HCT116 (cell line): ENCODE results near the gene ZSWIM6. TPM values are rescaled to one million over a fixed set of nuclear protein-coding genes. Genes with fewer than 3 reads are reported as not detected.

Experiments used
- ATAC-seq: fragments of 200-7000 bp; cut with Tn5 transposase; 2 replicates; pipeline ENCODE4 v1.9.1; 2020; ENCODE audit warnings: mild to moderate bottlenecking, moderate library complexity
- BruUV-seq: library from RNA; stranded (reverse); fragments of 400-500 nt; replicated peaks from 2 replicates; lab custom pipeline; 2021; lab: Mats Ljungman, UMichigan
- CTCF ChIA-PET: fragments of 300-600 bp; sonication (Branson Sonifier 250); formaldehyde crosslinking; loops from one replicate; lab custom pipeline; 2021; ENCODE audit warnings: antibody characterized with exemption; lab: Charles Lee
- POLR2A ChIA-PET: fragments of 300-600, 350-600 bp; sonication (Branson Sonifier 250); formaldehyde crosslinking; loops from one replicate; lab custom pipeline; 2021; ENCODE audit warnings: antibody characterized with exemption; lab: Charles Lee
- RAD21 ChIA-PET, 2 experiments: fragments of 300-600 bp; sonication (Branson Sonifier 250); formaldehyde crosslinking; loops; one replicate each; lab custom pipeline; 2023; ENCODE audit warnings: low total read pairs in 2 of 2; ENCODE audit not compliant: uncharacterized antibody in 2 of 2, unreplicated experiment in 2 of 2, low non-redundant PET in 1 of 2; lab: Charles Lee
- DNase-seq: peaks from one replicate; pipeline ENCODE4 v3.0.0-alpha.2; 2010; ENCODE audit warnings: low read depth, low spot score
- H2AFZ ChIP-seq: fragments of 200-600 bp; shearing (Covaris generic), sonication (generic); 2 replicates; pipeline ENCODE4 v1.6.1; 2017; ENCODE audit warnings: low read depth, mixed run types, mixed read lengths, antibody characterized with exemption, low read length; ENCODE audit not compliant: poor library complexity, severe bottlenecking
- H3K27ac ChIP-seq: 2 replicates; pipeline ENCODE4 v1.5.1; 2012; ENCODE audit warnings: low read depth, low read length
- H3K27me3 ChIP-seq: fragments of 200-600 bp; sonication (generic); 2 replicates; pipeline ENCODE4 v1.6.1; 2016; ENCODE audit warnings: mixed run types, low read length, mixed read lengths; ENCODE audit not compliant: insufficient read depth
- H3K36me3 ChIP-seq, 2 experiments: fragments of 200-500 bp in 1 of 2; fragments of 200-600 bp in 1 of 2; sonication (Bioruptor generic) in 1 of 2; sonication (generic) in 1 of 2; 2 replicates each; pipeline versions ENCODE4 v1.5.1 to v1.6.1; 2014 to 2016; ENCODE audit warnings: low read length in 2 of 2, inconsistent platforms in 1 of 2, mixed read lengths in 1 of 2, mixed run types in 1 of 2; ENCODE audit not compliant: insufficient read depth in 2 of 2, control insufficient read depth in 1 of 2
- H3K4me1 ChIP-seq, 2 experiments: fragments of 200-600 bp in 1 of 2; sonication (generic) in 1 of 2; 2 replicates each; pipeline versions ENCODE4 v1.5.1 to v1.6.1; 2012 to 2017; ENCODE audit warnings: low read length in 2 of 2, inconsistent platforms in 1 of 2, mild to moderate bottlenecking in 1 of 2, mixed read lengths in 1 of 2, mixed run types in 1 of 2, moderate library complexity in 1 of 2; ENCODE audit not compliant: insufficient read depth in 2 of 2, control insufficient read depth in 1 of 2
- H3K4me2 ChIP-seq: fragments of 200-600 bp; sonication (generic); 2 replicates; pipeline ENCODE4 v1.6.1; 2017; ENCODE audit warnings: mixed run types, low read length, mixed read lengths
- H3K4me3 ChIP-seq, 2 experiments: fragments of 200-600 bp in 1 of 2; sonication (generic) in 1 of 2; replicated peaks in 1 of 2; 2 replicates each; pipeline ENCODE4 v1.5.1; 2011 to 2016; ENCODE audit warnings: low read length in 2 of 2, control low read depth in 1 of 2, low read depth in 1 of 2, mild to moderate bottlenecking in 1 of 2, mixed read lengths in 1 of 2, mixed run types in 1 of 2
- H3K79me2 ChIP-seq: fragments of 200-600 bp; sonication (generic); 2 replicates; pipeline ENCODE4 v1.6.1; 2017; ENCODE audit warnings: mild to moderate bottlenecking, mixed run types, low read length, moderate library complexity, mixed read lengths; ENCODE audit not compliant: insufficient read depth
- H3K9ac ChIP-seq: fragments of 200-600 bp; sonication (generic); 2 replicates; pipeline ENCODE4 v1.6.1; 2016; ENCODE audit warnings: low read length, mixed read lengths
- H3K9me2 ChIP-seq: fragments of 200-600 bp; sonication (generic), shearing (Covaris generic); 2 replicates; pipeline ENCODE4 v1.6.1; 2017; ENCODE audit warnings: mixed run types, mild to moderate bottlenecking, moderate library complexity; ENCODE audit not compliant: insufficient read depth
- H3K9me3 ChIP-seq, 2 experiments: fragments of 200-500 bp in 1 of 2; fragments of 200-600 bp in 1 of 2; sonication (Bioruptor generic) in 1 of 2; sonication (generic) in 1 of 2; 2 replicates each; pipeline ENCODE4 v1.6.1; 2014 to 2017; ENCODE audit warnings: low read length in 2 of 2, mixed read lengths in 2 of 2, inconsistent platforms in 1 of 2, low read depth in 1 of 2, mild to moderate bottlenecking in 1 of 2, mixed run types in 1 of 2, moderate library complexity in 1 of 2; ENCODE audit not compliant: control insufficient read depth in 1 of 2, insufficient read depth in 1 of 2
- H4K20me1 ChIP-seq: fragments of 200-600 bp; sonication (generic), shearing (Covaris generic); 2 replicates; pipeline ENCODE4 v1.6.1; 2017; ENCODE audit warnings: mixed run types, mild to moderate bottlenecking, moderate library complexity; ENCODE audit not compliant: insufficient read depth
- CBX3 ChIP-seq: IDR thresholded peaks from 2 replicates; pipeline ENCODE4 v1.6.1; 2012; ENCODE audit warnings: low read depth
- CEBPB ChIP-seq: IDR thresholded peaks from 2 replicates; pipeline ENCODE4 v1.6.1; 2012; ENCODE audit warnings: low read depth
- CTCF ChIP-seq, 3 experiments: fragments of 200-600 bp in 1 of 3; sonication (generic) in 1 of 3; IDR thresholded peaks in 2 of 3; conservative IDR thresholded peaks in 1 of 3; 2 replicates each; pipeline ENCODE4 v1.5.1; 2012 to 2017; ENCODE audit warnings: low read depth in 2 of 3, low read length in 2 of 3, antibody characterized with exemption in 1 of 3, borderline replicate concordance in 1 of 3, control low read depth in 1 of 3, mild to moderate bottlenecking in 1 of 3, mixed read lengths in 1 of 3, mixed run types in 1 of 3, moderate library complexity in 1 of 3; ENCODE audit not compliant: insufficient read depth in 1 of 3
- ELF1 ChIP-seq: IDR thresholded peaks from 2 replicates; pipeline ENCODE4 v1.6.1; 2012; ENCODE audit warnings: low read depth, borderline replicate concordance
- EZH2 ChIP-seq: fragments of 200-600 bp; sonication (generic); IDR thresholded peaks from 2 replicates; pipeline ENCODE4 v1.6.1; 2017; ENCODE audit warnings: antibody characterized with exemption, mixed run types
- EZH2phosphoT487 ChIP-seq: fragments of 200-600 bp; IDR thresholded peaks from 2 replicates; pipeline ENCODE4 v1.6.1; 2018; ENCODE audit warnings: antibody characterized with exemption, borderline replicate concordance
- FOSL1 ChIP-seq: IDR thresholded peaks from 2 replicates; pipeline ENCODE4 v1.6.1; 2012; ENCODE audit warnings: low read depth
- JUND ChIP-seq: IDR thresholded peaks from 2 replicates; pipeline ENCODE4 v1.6.1; 2012
- POLR2A ChIP-seq: IDR thresholded peaks from 2 replicates; pipeline ENCODE4 v1.7.0; 2011; ENCODE audit warnings: borderline replicate concordance; ENCODE audit not compliant: insufficient read depth, insufficient read length; ENCODE audit errors: extremely low read depth
- POLR2AphosphoS5 ChIP-seq: IDR thresholded peaks from 2 replicates; pipeline ENCODE4 v1.6.1; 2011; ENCODE audit warnings: mild to moderate bottlenecking, low read depth, low read length, moderate library complexity
- RAD21 ChIP-seq: IDR thresholded peaks from 2 replicates; pipeline ENCODE4 v1.6.1; 2012; ENCODE audit warnings: low read depth, mild to moderate bottlenecking
- REST ChIP-seq: IDR thresholded peaks from 2 replicates; pipeline ENCODE4 v1.6.1; 2012; ENCODE audit warnings: low read depth
- SIN3A ChIP-seq: IDR thresholded peaks from 2 replicates; pipeline ENCODE4 v1.6.1; 2012; ENCODE audit warnings: low read depth
- SP1 ChIP-seq: IDR thresholded peaks from 2 replicates; pipeline ENCODE4 v1.6.1; 2012; ENCODE audit warnings: low read depth
- SRF ChIP-seq: IDR thresholded peaks from 2 replicates; pipeline ENCODE4 v1.6.1; 2012; ENCODE audit warnings: low read depth
- TCF7L2 ChIP-seq: IDR thresholded peaks from 2 replicates; pipeline ENCODE4 v1.7.0; 2011; ENCODE audit warnings: borderline replicate concordance, inconsistent platforms; ENCODE audit not compliant: insufficient read depth, insufficient read length; ENCODE audit errors: extremely low read depth
- YY1 ChIP-seq: IDR thresholded peaks from 2 replicates; pipeline ENCODE4 v1.6.1; 2011; ENCODE audit warnings: low read length, low read depth, moderate library complexity, mild to moderate bottlenecking; ENCODE audit not compliant: insufficient replicate concordance; ENCODE audit errors: extremely low read depth
- ZFX ChIP-seq: fragments of 450-650 bp; IDR thresholded peaks from 2 replicates; pipeline ENCODE4 v1.6.1; 2017
- ZNF274 ChIP-seq: fragments of 200-500 bp; sonication (Bioruptor generic); IDR thresholded peaks from 2 replicates; pipeline ENCODE4 v1.6.1; 2014; ENCODE audit warnings: mild to moderate bottlenecking, low read depth, low read length, inconsistent platforms
- intact Hi-C: fragments of 100-400 bp; cut with micrococcal nuclease; formaldehyde crosslinking; loops from 2 replicates; pipeline ENCODE4 v1.10.0; 2022
- total RNA-seq: library from RNA; stranded (reverse); gene quantifications from one replicate; pipeline ENCODE4 v1.2.1, GENCODE V29; 2021; ENCODE audit not compliant: unreplicated experiment
- TF ChIP-seq, protein P1 (sequence below): IDR thresholded peaks from 2 replicates; pipeline ENCODE4 v1.6.1; 2011; ENCODE audit warnings: mild to moderate bottlenecking, low read length, moderate library complexity; ENCODE audit not compliant: insufficient replicate concordance; ENCODE audit errors: extremely low read depth

The ZSWIM6 gene
- total RNA-seq, 1 experiment from 2014 or later: 7.4 TPM

DNA sequence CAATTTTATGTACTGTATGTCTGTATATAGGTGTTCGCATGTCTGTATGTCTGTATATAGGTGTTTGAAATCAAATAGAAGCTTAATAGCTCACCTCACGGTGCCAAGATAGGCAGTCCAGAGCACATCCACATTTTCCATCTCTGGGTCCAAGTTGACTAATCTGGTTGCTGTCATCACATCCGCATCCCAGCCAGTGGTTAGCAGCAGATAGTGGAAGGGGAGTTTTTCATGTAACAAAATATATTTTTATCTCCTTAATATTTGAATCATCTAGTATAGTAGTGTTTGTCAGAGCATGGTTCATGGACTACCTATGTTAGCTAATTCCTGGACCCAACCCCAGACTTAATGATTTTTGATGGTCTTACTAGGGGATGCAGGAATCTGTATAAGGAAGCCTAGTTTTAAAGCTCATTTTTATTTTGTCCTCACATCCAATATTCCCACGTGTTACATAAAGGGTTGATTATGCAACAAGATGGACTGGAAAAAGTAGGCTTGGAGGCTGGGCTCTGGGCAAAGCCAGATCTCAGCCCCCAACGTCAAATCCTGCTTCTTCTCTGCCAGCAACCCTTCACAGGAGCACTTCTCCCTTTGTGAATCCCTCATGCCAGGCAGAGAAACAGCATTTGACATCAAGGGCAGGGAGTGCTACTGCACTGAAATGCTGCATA lies 219.7 kb downstream of the ZSWIM6 start:
- Histone ChIP-seq H3K4me1 (no peaks in the 10 kb centered on the region), H3K9ac (no peak overlapping the region), H3K27ac (no peak overlapping the region), H4K20me1 (no peaks in the 10 kb centered on the region), H3K36me3 (no peaks in the 10 kb centered on the region), H3K9me3 (no peaks in the 10 kb centered on the region), H2AFZ (no peak overlapping the region), H3K4me2 (no peak overlapping the region), H3K79me2 (no peaks in the 10 kb centered on the region), H3K9me2 (no peaks in the 10 kb centered on the region), H3K4me3 (no peak overlapping the region), H3K27me3 (no peaks in the 10 kb centered on the region)
- intact Hi-C loops: no loop called here
- DNase-seq: no peak
- POLR2A ChIA-PET: no interaction called here
- RAD21 ChIA-PET: no interaction called here
- BruUV-seq: no TSS peak
- no peak for ATAC-seq
- CTCF ChIA-PET: interaction anchor here (0.8 kb wide), 1 partner anchor 107 kb away, joined by 3 read pairs; no protein-coding TSS in a partner anchor
- TF ChIP-seq RAD21 (no peak), ZFX (no peak), EZH2phosphoT487 (no peak), CBX3 (no peak), SP1 (no peak), REST (no peak), POLR2AphosphoS5 (no peak), TCF7L2 (no peak), YY1 (no peak), EZH2 (no peak), CTCF (IDR thresholded peaks at IDR 0.05 in 2 of 3, conservative IDR thresholded peaks at IDR 0.05 in 1 of 3; ENCODE audit: borderline replicate concordance in 1 of 3, insufficient read depth in 1 of 3, low read depth in 2 of 3, low read length in 2 of 3) (no peak), POLR2A (no peak), FOSL1 (no peak), ELF1 (no peak), SRF (no peak), ZNF274 (no peak), CEBPB (no peak), JUND (no peak), SIN3A (no peak)
- TF ChIP-seq, protein P1, sequence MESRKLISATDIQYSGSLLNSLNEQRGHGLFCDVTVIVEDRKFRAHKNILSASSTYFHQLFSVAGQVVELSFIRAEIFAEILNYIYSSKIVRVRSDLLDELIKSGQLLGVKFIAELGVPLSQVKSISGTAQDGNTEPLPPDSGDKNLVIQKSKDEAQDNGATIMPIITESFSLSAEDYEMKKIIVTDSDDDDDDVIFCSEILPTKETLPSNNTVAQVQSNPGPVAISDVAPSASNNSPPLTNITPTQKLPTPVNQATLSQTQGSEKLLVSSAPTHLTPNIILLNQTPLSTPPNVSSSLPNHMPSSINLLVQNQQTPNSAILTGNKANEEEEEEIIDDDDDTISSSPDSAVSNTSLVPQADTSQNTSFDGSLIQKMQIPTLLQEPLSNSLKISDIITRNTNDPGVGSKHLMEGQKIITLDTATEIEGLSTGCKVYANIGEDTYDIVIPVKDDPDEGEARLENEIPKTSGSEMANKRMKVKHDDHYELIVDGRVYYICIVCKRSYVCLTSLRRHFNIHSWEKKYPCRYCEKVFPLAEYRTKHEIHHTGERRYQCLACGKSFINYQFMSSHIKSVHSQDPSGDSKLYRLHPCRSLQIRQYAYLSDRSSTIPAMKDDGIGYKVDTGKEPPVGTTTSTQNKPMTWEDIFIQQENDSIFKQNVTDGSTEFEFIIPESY: no peak
